22Rv1 (cell line): ENCODE results near the gene MARF1.

Experiments used
- CTCF ChIP-seq: fragments of 450-650 bp; IDR thresholded peaks from 2 replicates; pipeline ENCODE4 v1.5.1; 2017; ENCODE audit warnings: mild to moderate bottlenecking
- ZFX ChIP-seq: fragments of 450-650 bp; IDR thresholded peaks from 2 replicates; pipeline ENCODE4 v1.6.1; 2017; ENCODE audit warnings: antibody characterized with exemption, borderline replicate concordance

- TF ChIP-seq CTCF (no peak), ZFX (no peak)
Measured at GRCh38 chr16:15566095-15566494, 76.9 kb downstream of the MARF1 start.
